IPS DF 19.7 (cell line): ENCODE measurements around the gene CLSTN1.

Source experiments
- DNase-seq: peaks from one replicate; pipeline ENCODE4 v3.0.0-alpha.2; 2013; ENCODE audit warnings: low read depth, low spot score

Gene CLSTN1

DNA sequence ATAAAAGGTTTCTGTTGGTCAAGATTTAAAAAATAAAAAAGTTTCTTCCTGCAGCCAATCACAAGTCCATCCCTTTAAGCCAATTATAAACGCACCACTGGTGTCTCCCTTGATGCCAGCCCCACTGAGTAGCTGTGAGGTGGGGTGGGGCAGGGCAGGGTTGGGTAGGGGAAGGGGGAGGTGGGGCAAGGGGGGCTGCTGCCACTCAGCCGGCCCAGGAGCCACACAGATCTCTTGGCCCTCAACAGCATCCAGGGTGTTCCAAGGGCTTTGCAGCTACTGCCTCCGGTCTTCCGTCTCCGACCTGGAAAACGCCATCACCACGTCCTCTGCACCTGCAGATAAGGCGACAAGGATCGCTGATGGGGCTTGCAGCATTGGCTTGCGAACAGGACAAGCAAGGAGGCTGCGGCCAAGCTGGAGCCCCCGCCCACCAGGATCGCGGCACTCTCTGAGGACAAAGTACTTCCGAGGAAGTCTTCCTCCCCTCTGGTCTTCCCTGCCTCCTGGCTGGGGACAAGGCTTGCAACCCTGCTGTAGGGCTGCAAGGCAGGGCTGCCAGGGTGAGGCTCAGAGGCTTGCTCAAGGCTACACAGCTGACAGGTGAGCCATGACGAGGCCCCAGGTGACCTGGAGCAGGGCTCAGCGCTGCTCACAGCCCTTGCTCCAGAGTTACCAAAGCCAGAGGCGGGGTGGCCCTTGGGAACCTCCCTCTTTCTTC is 26.8 kb upstream of the CLSTN1 start:
- no peak for DNase-seq

DNA sequence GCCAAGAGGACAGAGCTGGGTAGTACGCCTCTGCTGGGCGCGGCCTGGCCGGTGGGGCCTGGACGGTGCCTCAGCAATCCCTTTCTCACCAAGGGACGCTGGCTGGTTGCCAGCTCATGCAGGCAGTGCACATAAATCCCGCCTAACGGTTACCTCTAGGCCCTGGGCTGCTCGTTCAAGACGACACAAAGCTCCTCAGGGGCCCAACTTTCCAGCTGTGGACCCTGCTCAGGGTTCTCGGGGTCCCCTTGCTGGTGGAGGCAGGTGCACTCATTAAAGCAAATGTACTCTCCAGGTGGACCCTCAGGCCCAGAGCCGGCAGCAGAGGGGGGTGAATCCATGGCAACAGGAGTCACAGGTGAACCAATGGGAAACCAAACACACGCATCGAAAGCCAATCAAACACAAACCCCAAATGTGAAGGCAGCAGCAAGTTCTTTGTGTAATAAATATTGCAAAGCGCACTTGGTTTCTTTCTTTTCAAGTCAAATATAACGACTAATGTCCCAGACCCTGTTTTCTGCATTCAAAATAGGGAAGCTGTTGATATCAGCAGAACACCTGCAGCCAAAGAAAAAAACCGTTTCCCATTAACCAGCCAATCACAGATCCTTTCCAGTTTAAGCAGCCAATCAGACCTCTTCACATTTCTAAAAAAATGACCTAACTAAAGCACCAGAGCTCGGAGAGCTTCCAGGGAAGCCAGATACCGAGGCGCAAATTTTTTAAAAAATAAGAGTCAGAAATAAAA is 26.1 kb upstream of the CLSTN1 start:
- no peak for DNase-seq

DNA sequence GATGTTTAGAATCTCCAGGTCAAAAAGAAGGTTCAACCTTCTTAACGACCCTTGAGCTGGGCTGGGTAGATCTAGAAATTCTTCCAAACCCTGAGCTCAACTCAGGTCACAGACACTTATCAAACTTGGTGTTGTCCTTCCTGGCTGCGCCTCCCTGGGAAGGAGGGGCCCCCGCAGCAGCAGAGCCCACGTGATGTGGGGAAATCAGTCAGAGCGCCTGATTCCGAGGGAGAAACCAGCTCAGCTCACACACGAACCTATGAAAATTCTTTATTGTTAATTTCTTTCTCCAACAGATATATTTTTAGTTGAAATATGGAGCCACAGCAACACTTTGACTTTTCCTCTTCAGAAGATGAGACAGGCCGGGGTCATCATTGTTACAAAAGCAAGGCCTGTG is 24.3 kb upstream of the CLSTN1 start:
- DNase-seq, result no peak

DNA sequence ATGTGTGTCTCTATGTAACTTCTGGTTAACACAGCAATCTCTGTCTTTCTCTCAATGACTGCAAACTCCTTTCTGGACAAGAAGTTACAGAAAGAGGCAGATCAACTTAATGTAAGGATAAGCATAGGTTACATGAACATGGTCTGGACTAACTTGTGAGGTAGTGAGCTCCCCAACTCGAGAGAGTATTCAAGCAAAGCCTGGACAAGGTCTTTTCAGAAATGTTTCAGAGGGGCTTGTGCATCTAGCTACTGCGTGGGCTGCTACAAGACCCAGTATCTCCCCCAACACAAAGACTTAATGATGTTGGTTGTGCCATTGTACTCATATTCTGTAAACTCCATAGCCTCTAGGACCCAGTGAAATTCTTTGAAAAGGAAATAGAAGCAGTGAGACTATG is 23.5 kb upstream of the CLSTN1 start:
- DNase-seq, result no peak

DNA sequence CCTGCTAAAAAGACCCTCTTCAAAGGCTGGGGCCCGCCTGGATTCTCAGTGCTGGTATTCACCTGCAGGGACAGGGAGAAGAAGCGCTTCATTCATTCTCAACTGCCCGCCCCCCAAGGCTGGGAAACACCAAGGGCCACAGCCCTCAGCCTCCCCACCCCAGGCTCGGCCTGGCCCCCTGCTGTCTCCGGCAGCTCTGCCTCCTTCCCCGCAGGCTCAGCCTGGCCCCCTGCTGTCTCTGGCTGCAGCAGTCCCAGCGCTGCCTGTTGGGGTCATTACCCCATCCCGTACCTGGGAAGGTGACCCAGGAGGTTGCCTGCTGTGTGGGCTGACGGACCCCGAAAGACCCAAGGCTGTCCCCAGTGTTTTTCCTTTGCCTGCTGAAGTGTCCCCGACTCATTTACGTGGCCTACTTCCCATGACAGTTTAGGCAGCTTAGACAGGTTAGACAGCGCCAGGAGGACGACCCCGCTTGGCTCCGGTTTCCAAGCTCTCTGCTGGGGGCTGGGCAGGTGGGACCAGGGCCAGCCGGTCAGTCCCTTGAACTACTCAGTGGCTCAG is 22.9 kb upstream of the CLSTN1 start:
- no peak for DNase-seq

DNA sequence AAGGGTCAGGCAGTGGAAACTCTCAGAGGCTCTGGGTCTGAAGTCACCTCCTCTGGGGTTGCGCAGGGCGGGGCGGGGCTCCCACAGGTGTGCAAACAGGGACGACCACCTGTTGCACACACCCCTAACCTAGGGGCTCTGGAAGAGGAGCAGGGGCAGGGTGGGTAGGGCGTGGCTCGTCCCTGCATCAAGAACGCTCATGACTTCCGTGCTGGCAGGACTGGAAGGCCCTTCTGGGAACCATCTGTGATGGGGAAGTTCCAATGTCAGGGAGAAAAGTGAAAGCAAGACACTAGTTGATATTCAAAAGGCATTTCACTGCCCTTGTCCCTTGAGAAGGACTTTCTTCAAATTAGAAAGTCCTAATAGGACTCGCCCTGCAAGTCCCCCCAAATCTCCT is 22.1 kb upstream of the CLSTN1 start:
- DNase-seq, result no peak

DNA sequence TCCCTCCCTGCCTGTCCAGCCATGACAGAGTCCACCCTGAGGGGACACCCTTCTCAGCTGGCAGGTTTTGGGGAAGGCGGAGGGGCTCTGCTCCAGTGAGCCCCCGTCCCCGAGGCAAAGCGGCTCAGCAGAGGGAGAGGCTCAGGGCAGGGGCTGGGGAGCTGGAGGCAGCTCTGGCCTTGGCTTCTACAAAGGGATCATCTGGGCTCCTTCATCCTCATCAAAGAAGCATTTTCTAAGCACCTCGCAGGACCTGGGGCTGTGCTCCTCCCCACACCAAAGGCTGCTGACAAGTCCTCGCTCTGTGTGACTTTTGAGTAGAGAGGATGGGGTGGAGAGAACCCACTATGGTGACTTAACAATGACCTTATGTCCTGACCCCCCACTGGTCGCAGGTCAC is 21.0 kb upstream of the CLSTN1 start:
- DNase-seq, result no peak

DNA sequence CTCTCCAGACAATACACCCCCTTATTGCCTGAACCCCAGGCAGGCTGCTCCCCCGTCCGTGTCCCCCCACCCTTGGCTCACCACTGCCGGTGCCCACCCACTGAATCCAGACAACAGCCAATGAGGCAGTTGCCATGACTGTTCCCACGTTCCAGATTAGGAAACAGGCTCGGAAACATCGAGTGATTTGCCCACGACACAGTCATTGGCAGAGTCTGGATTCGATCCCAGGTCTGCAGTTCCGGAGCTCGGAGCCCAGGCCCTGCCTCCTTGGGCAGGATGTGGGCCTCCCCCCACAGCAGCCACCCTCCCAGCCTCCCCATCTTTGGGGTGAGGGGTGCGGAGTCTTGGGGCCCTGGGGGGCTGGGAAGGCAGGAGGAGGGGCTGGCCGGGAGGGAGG is 20.3 kb upstream of the CLSTN1 start:
- DNase-seq, result no peak

DNA sequence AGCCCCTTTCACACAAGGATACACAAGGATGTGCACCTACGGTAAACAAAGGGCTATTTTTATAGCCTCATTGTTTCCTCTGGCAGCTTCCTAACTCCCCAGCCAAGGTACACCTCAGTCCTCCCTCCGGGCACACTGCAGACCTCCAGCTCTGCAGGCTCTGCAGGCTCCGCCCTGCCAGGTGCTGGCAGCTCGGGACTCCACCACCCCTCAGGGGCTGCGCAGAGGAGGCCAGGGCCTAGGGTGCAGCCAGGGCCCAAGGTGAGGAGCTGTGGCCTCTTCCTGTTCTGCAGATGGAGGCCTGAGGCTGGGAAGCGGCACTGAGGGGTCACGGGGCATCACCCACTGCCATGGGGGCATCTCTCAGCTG is 19.8 kb upstream of the CLSTN1 start:
- no peak for DNase-seq

DNA sequence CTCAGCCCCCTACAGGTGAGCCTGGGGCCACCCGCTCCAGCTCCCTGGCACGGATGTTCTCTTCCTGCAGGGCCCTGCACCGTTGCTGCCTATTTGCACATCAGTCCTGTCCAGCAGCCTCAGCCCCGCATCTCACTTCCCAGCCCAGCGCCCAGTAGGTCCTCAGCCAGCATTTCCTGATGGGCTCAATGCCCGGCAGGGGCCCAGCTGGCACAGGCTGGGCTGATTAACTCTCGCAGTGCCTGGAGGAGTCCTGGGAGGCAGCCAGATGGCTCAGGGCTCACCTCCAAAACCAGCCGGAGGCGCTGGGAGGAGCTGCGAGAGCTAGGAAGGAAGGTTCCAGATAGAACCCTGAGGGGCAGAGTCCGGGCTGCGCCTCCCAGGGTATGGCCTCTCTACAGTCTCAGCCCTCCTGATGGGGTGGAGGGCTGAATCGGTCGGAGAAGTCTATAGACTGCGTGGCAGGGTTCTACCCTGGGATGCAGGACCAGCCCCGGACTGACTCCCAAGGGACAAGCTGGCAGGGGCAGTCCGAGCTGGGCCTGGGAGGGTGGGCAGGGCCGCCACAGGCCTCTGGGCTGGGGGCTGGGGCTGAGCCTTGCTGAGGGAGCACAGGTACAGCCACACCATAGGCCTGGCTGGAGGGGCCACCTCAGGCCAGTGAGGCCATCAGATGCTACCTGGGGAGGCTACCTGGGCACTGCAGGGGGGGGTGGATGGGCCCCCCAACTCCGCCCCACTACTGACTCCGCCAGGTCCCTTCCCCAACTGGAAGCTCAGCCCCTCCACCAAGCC is 19.2 kb upstream of the CLSTN1 start:
- DNase-seq, result no peak

DNA sequence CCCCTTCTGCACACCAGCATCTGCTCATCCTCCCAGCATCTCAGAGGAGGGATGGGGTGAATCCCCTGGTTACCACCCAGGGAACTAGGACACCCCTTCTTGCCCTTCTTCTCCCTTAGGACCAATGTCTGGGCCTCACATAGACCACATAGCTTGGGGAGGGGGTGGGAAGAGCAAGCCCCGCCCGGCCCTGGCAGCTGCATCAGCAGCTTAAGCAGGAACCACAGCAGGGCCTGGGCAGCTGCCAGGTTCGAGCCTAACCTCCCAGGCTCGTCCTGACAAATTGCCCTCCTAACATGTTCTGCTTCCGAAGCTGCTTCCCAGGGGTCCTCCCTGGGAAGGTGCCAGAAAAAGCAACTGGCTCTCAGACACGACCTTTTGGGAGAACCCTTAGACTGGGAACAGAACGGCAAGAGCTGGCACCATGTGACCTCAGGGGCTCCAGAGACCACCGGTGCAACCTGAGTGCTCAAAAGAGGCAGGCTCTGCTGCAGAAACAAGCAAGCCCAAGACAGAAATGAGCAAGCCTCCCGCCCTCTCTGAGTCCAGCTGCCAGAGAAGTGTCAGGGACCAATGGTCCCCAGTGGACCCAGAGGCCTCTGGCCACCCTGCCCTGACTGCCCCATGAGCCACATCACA is 18.4 kb upstream of the CLSTN1 start:
- DNase-seq, result no peak

DNA sequence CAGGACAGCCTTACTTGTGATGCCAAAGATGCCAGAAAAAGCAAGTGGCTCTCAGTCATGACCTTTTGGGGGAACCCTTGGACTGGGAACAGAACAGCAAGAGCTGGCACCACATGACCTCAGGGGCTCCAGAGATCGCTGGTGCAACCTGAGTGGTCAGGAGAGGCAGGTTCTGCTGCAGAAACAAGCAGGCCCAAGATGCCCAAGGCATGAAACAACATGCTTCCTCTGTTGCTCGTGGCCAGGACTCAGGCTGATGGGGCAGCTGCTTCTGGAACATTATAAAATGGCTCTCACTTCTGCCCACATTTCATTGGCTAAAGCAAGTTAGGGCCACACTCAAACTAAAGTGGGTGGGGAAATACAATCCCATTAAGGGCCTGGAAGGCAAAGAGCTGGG is 17.7 kb upstream of the CLSTN1 start:
- DNase-seq, result no peak

DNA sequence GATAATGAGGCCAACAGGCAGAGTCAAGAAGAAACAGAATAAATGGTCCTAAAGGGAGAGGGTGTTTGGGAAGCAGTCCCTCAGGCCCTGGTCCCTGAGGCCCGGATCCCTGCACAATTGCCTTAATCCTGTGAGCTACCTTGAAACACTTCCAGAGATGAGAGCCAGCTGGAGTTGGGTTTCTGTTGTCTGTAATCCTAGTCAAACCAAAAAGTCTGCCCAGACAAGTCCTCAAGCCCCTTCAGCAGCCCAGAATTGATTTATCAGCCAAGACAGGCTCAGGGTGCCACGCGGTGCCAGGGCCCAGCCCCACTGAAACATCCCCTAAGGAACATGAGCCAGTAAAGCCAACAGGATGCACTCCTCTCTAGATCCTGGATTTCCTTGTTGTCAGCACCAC is 16.4 kb upstream of the CLSTN1 start:
- no peak for DNase-seq

DNA sequence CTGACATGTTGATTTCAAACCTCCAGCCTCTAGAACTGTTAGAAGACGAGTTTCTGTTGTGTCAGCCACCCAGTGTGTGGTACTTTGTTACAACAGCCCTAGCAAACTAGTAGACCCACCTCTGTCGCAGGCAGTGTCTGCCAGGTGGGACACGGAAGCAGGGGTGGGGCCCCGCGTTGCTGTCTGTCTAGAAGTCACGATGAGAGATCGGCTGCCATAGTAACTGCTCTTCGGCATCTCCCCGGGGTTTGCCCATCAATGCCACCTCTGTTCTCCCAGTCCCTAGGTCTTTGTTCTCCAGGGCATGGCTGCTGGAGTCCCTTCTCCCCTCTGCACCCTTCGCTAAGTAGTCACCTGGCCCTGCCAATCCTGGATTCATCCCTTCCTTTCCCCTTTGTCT is 15.2 kb upstream of the CLSTN1 start:
- no peak for DNase-seq

DNA sequence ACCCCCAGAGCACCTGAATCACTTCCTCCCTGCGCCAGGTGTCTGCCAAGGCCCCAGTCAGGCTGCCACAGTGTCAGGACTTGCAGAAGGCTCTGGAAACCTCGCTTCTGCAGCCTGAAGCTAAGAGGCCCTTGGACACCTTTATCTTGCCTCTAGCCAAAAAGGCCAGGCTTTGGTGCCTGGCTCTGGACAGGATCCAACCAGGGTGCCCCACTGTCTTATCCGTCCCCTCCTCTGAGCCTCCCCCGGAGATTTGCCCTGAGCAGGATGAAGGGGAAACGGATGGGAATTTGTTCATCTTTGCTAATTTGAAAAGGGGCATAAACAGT is 12.8 kb upstream of the CLSTN1 start:
- DNase-seq, result no peak

DNA sequence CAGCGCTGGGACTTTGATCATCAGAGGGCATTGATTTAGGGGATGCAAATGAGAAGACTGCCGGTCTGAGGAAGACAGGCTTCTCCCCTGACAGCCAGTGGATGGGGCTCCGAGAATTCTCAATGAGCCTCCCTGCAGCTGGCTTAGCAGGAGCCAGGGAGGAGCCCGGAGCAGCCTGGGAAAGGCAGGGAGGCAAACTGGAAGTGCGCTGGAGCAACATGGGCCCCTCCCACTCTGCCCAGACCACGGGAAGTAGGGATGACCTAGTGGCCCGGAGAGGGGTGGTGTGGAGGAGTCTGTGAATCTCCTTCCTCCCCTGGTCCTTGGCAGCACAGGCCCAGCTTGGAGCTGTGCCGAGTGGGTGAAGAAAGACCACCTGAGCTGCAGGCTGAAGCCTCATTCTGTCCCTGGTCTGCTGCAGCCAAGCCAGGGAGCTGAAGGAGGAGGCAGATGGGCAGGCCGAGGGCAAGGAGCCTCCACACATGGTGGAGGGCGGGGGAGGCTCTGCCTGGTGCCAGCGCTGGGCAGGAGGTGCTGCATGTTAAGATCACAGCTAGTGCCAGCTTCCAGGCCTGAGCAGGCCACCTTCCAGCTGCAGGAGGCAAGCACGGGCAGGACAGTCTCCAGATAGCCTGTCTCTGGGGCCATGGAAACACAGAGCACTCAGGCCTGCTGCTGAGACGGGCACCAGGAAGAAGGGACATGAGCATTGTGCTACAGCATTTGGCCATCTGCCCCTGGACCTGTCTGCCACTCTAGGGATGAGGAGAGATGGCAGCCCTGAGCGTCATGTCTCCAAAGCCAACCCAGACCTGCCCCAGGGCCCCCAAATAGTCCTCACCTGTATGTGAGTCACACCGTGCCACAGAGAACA is 12.2 kb upstream of the CLSTN1 start:
- no peak for DNase-seq

DNA sequence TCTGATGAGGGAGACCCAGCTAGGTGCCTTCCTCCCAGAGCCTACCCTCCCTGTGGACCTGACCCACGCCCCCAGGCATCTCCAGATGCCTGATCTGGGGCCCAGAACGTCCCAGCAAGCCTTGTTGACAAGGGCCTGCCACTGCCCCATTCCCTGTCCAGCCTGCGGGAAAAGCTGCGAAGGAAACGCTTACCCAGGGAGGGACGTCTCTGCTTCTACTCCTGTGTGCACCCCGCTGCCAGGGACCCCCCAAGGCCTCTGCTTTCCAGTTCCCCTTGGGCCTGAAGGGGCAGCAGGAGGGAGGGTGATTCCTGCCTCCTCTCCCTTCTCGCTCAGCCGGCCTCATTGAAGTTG is 11.6 kb upstream of the CLSTN1 start:
- no peak for DNase-seq

DNA sequence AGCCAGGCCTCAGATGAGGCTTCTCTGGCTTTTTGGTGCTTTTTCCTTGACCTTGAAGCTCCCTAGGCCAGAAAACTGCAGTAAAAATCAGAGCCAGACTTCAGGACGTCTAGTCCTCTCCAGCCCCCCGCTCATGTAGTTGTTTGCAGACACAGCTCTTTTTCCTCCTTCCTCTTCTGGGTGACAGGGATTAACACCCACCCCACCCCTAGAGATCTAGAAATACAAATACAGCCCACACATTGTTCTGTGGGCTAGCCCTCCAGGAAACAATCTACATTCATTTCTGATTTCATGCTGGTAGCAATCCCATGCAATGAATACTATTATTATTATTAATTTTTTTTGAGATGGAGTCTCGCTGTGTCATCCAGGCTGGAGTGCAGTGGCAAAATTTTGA is 9.9 kb upstream of the CLSTN1 start:
- no peak for DNase-seq

DNA sequence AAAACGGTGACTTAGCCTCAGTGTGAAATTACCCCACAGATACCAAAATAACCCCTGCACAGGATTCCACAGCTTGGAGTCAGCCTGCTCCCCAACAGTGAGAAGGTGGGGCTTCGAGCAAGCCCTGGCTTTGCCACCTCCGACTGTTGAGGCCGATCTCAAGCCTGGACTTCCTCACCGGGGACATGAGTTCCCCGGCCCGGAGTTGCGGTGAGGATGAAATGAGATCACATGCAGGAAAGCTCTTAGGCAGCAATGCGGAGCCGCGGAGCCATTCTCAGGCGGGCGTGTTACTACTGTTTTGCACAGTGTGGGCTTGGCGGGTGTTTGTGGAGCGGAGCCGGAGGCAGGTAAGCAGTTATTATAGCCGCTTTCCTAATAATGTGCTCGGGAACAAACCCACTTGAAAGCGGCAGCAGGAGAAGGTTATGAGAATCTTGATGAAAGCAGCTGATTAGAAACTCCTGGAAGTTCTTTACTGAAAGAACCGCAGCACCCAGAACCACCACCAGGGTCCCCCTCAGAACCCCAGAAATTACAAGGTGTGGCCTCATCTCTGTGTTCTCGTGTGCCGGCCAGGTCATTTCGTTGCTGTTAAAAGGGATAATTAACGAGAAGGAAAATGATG is 3.9 kb upstream of the CLSTN1 start:
- no peak for DNase-seq

DNA sequence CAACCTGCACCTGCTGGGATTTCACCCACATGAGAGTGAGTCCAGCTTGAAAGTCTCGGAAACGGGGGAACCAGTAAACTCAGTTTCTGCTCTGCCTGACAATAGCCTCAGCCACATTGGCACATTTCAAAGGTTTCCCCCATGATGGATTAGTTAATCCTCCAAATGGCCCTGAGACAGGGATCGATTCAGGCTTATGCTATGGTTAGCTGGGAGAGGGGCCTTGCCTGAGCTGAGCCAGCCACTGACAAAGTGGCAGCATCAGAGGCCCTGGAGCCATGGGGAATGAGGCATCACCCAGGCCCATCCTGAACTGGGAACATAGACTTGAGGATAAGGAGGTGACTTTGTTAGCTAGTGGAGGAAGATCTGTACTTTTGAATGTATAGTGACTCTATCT is 2.9 kb upstream of the CLSTN1 start:
- DNase-seq, result no peak

DNA sequence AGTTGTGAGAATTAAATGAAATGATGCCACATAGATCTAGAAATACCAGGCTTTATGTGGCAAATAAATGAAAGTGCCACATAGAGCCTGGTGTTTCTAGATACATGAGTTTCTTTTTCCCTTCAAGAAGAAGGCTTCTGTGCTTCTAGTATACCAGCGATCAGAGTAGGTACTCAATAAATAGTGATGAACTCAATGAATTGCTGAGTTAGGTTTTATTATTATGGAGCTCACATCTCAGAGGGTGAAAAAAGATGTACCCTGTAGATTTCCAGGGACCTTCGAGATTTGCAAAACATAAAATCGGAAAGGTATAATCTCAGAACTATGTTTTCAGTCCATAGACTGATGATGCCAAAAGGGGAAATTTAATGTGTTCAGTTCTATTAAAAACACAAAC is 2.3 kb upstream of the CLSTN1 start:
- DNase-seq, result no peak
